Ishikawa (cell line): ENCODE results near the gene NABP2.

Experiments
- CEBPB ChIP-seq: IDR thresholded peaks from 2 replicates; pipeline ENCODE4 v1.6.1; 2012
- CREB1 ChIP-seq: IDR thresholded peaks from 2 replicates; pipeline ENCODE4 v1.6.1; 2012; ENCODE audit warnings: low read depth
- EP300 ChIP-seq: IDR thresholded peaks from 2 replicates; pipeline ENCODE4 v1.6.1; 2012; ENCODE audit warnings: borderline replicate concordance
- RAD21 ChIP-seq: IDR thresholded peaks from 2 replicates; pipeline ENCODE4 v1.6.1; 2012; ENCODE audit warnings: low read depth
- TEAD4 ChIP-seq: IDR thresholded peaks from 2 replicates; pipeline ENCODE4 v1.6.1; 2012
- ZBTB7A ChIP-seq: IDR thresholded peaks from 2 replicates; pipeline ENCODE4 v1.6.1; 2012; ENCODE audit warnings: low read depth
- TF ChIP-seq, protein P1 (sequence below): IDR thresholded peaks from 2 replicates; pipeline ENCODE4 v1.6.1; 2012
- TF ChIP-seq, protein P2 (sequence below): IDR thresholded peaks from 2 replicates; pipeline ENCODE4 v1.6.1; 2012; ENCODE audit warnings: low read depth, mild to moderate bottlenecking

DNA sequence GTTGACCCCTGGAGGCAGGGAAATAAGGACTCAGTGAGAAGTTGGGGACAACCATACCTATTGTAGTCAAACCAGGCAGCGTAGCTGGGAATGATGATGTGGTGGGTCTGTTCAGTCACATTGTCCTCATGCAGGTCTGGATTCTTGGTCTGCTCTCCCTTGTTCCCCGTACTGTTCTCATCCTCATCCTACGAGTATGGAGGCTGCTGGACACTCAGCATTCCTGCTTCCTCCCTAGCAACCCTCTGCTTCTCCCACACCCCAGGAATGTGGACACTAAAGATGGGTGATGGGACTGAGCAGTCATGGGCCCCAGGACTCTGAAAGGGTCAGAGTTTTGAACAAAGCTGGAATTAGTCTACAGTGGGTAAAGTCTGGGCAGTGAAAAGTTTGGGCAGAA lies 45.8 kb upstream of the NABP2 start:
- TF ChIP-seq, protein P1, sequence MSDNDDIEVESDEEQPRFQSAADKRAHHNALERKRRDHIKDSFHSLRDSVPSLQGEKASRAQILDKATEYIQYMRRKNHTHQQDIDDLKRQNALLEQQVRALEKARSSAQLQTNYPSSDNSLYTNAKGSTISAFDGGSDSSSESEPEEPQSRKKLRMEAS, result no peak
- TF ChIP-seq CEBPB, result no peak
- TF ChIP-seq ZBTB7A, result no peak
- TF ChIP-seq, protein P2, sequence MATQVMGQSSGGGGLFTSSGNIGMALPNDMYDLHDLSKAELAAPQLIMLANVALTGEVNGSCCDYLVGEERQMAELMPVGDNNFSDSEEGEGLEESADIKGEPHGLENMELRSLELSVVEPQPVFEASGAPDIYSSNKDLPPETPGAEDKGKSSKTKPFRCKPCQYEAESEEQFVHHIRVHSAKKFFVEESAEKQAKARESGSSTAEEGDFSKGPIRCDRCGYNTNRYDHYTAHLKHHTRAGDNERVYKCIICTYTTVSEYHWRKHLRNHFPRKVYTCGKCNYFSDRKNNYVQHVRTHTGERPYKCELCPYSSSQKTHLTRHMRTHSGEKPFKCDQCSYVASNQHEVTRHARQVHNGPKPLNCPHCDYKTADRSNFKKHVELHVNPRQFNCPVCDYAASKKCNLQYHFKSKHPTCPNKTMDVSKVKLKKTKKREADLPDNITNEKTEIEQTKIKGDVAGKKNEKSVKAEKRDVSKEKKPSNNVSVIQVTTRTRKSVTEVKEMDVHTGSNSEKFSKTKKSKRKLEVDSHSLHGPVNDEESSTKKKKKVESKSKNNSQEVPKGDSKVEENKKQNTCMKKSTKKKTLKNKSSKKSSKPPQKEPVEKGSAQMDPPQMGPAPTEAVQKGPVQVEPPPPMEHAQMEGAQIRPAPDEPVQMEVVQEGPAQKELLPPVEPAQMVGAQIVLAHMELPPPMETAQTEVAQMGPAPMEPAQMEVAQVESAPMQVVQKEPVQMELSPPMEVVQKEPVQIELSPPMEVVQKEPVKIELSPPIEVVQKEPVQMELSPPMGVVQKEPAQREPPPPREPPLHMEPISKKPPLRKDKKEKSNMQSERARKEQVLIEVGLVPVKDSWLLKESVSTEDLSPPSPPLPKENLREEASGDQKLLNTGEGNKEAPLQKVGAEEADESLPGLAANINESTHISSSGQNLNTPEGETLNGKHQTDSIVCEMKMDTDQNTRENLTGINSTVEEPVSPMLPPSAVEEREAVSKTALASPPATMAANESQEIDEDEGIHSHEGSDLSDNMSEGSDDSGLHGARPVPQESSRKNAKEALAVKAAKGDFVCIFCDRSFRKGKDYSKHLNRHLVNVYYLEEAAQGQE, result no peak
- no peak for TF ChIP-seq EP300
- no peak for TF ChIP-seq TEAD4
- TF ChIP-seq CREB1, result no peak
- TF ChIP-seq RAD21, result no peak
